Measurements from ENCODE around the gene GRID2. TPM values are rescaled to one million over a fixed set of nuclear protein-coding genes. Genes with fewer than 3 reads are reported as not detected.

Gene GRID2
- polyA plus RNA-seq, 1 donor (not counting 4 experiments of a cell fraction or from before 2014, with no cell fraction given), result not detected

- peak; percentile 67 for FAIRE-seq
- dilution Hi-C loops (cut with MboI; ENCODE audit: extremely low pct_ligation_motif_present, low sequenced_read_pairs), result no loop called here
- no peak overlapping the region for H3K4me2 ChIP-seq (ENCODE audit: control insufficient read depth, extremely low read depth, insufficient read depth, low read depth, low read length)
- H3K4me3 ChIP-seq (ENCODE audit: control insufficient read depth in 2 of 3, extremely low read depth in 1 of 3, insufficient read depth in 2 of 3, low read depth in 1 of 3, low read length in 3 of 3), result no peak overlapping the region
- no peaks in the 10 kb centered on the region for H3K27me3 ChIP-seq (ENCODE audit: control insufficient read depth, extremely low read depth, insufficient read depth, low read length)
- no peaks in the 10 kb centered on the region for H3K36me3 ChIP-seq (ENCODE audit: control insufficient read depth in 2 of 2, extremely low read depth in 1 of 2, insufficient read depth in 2 of 2, low read length in 2 of 2)
- H3K9me3 ChIP-seq (ENCODE audit: control insufficient read depth, low read depth, low read length), result no peaks in the 10 kb centered on the region
- H3K27ac ChIP-seq (ENCODE audit: control insufficient read depth, insufficient read depth, low read length), result peak overlapping the region; percentile 60
- no peak for DNase-seq (ENCODE audit: low read depth, low spot score)
- peak overlapping the region; percentile 19 for H2AFZ ChIP-seq (ENCODE audit: control insufficient read depth, low read length)
- H4K20me1 ChIP-seq (ENCODE audit: control insufficient read depth, extremely low read depth, insufficient read depth, low read length), result no peaks in the 10 kb centered on the region
- TF ChIP-seq EZH2 (IDR thresholded peaks at IDR 0.05; ENCODE audit: low read length), result no peak
- H3K79me2 ChIP-seq (ENCODE audit: control insufficient read depth, insufficient read depth, low read length), result no peaks in the 10 kb centered on the region
- no peaks in the 10 kb centered on the region for H3K9me1 ChIP-seq (ENCODE audit: control insufficient read depth, extremely low read depth, insufficient read depth, low read length)
- H3K4me1 ChIP-seq (ENCODE audit: control insufficient read depth, extremely low read depth, insufficient read depth, low read length), result peaks cover 9% of the 10 kb centered on the region
- H3K9ac ChIP-seq (ENCODE audit: control insufficient read depth, extremely low read depth, insufficient read depth, low read length), result no peak overlapping the region
Observed at GRCh38 chr4:93396272-93396671, 1092.5 kb downstream of the GRID2 start.

GRCh38 chr4:93403571-93403970, 1099.8 kb downstream of the GRID2 start:
- no peak for FAIRE-seq
- H4K20me1 ChIP-seq (ENCODE audit: control insufficient read depth, extremely low read depth, insufficient read depth, low read length), result no peaks in the 10 kb centered on the region
- no peak overlapping the region for H3K9ac ChIP-seq (ENCODE audit: control insufficient read depth, extremely low read depth, insufficient read depth, low read length)
- no peak overlapping the region for H3K4me2 ChIP-seq (ENCODE audit: control insufficient read depth, extremely low read depth, insufficient read depth, low read depth, low read length)
- H2AFZ ChIP-seq (ENCODE audit: control insufficient read depth, low read length), result no peak overlapping the region
- H3K4me3 ChIP-seq (ENCODE audit: control insufficient read depth in 2 of 3, extremely low read depth in 1 of 3, insufficient read depth in 2 of 3, low read depth in 1 of 3, low read length in 3 of 3), result no peak overlapping the region
- H3K27ac ChIP-seq (ENCODE audit: control insufficient read depth, insufficient read depth, low read length), result no peak overlapping the region
- H3K36me3 ChIP-seq (ENCODE audit: control insufficient read depth in 2 of 2, extremely low read depth in 1 of 2, insufficient read depth in 2 of 2, low read length in 2 of 2), result no peaks in the 10 kb centered on the region
- H3K27me3 ChIP-seq (ENCODE audit: control insufficient read depth, extremely low read depth, insufficient read depth, low read length), result no peaks in the 10 kb centered on the region
- no peaks in the 10 kb centered on the region for H3K4me1 ChIP-seq (ENCODE audit: control insufficient read depth, extremely low read depth, insufficient read depth, low read length)
- DNase-seq (ENCODE audit: low read depth, low spot score), result no peak
- TF ChIP-seq CTCF (optimal IDR thresholded peaks at IDR 0.05 in 1 of 3, IDR thresholded peaks at IDR 0.05 in 1 of 3, conservative IDR thresholded peaks at IDR 0.05 in 1 of 3; ENCODE audit: extremely low read depth in 1 of 3, insufficient read depth in 2 of 3, low read length in 3 of 3), result no peak
- no peak for TF ChIP-seq EZH2 (IDR thresholded peaks at IDR 0.05; ENCODE audit: low read length)
- dilution Hi-C loops (cut with MboI; ENCODE audit: extremely low pct_ligation_motif_present, low sequenced_read_pairs), result no loop called here
- no peaks in the 10 kb centered on the region for H3K9me3 ChIP-seq (ENCODE audit: control insufficient read depth, low read depth, low read length)
- H3K79me2 ChIP-seq (ENCODE audit: control insufficient read depth, insufficient read depth, low read length), result no peaks in the 10 kb centered on the region
- no peaks in the 10 kb centered on the region for H3K9me1 ChIP-seq (ENCODE audit: control insufficient read depth, extremely low read depth, insufficient read depth, low read length)
